HG02885 (cell line): ENCODE data around the gene LBR.

Experiments
- ATAC-seq: cut with Tn5 transposase; IDR thresholded peaks from one replicate; pipeline ENCODE4 v1.9.1; 2021; ENCODE audit warnings: mild to moderate bottlenecking; ENCODE audit not compliant: unreplicated experiment, poor library complexity

Gene LBR

DNA sequence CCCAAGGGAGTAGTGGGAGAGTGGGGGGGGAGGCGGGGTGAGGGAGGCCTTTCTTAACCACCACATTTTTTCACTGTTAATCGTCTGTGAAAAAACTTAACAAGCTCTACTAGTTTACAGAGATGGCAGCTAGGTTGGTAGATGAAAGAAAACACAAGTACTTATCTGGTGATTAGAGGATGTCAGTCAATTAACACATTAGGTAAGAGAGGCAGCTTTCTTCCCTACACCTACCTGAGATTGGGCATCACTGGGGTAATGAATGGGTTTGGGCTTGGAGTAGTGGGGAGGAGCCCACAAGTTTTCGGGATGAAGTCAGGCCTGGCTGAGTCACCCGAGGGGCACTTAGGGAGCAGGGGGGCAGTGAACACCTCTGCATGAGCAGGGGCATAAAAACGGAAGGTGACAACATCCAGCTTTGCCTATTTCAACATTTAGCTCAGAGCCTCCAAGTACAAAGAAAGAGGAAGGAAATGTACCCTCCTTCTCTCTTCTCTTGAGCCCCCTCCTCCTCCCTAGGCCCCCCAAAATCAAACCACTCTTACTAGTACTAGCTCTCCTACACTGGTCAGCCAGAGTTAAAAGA is 2.5 kb downstream of the LBR start:
- ATAC-seq, result no peak

- no peak for ATAC-seq
Observed at GRCh38 chr1:225424562-225425200, 3.2 kb downstream of the LBR start.

DNA sequence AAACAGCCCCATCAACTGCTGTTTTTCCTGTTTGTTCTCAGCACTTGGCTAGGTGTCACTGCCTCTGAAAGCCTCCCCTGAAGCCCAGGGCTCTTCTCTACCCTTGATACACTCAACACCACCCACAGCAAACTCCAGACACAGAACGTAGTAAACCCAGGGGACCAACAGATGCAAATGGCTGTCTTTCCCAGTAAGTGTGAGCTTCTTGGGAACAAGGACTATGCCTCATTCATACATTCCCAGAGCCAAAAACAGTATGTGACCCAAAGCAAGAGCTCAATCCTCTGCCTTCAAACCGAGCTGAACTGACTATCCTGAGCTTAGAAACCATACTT is 4.4 kb downstream of the LBR start:
- ATAC-seq, result no peak

DNA sequence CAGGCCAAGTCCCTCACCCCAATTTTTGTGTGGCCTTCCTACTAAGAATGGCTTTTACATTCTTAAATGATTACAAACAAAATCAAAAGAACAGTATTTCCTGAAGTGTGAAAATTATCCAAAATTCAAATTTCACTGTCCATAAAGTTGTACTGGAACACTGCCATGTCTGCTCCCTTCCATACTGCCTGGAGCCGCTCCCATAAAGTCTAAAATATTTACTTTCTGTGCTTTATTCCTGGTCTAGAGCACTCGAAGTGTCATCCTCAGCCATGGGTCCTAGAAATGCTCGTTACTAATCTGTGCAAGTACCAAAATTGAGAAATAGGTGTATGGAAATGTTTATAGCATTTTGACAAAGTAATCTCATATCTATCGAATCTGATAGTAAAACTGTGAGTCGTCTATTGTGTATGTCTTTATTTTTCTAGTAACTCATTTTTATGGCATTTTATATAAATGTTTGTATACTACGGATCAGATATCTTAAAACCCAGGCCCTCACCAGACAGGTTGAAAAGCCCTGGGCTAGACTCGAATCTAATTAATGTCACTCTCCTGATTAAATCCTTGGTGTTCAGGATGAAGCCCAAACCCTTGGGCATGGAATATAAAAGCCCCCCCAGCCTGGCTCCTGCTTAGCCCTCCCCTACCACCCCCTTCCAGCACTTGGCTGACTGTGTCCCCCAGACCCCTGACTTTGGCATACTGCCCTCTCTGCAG is 4.9 kb downstream of the LBR start:
- no peak for ATAC-seq

DNA sequence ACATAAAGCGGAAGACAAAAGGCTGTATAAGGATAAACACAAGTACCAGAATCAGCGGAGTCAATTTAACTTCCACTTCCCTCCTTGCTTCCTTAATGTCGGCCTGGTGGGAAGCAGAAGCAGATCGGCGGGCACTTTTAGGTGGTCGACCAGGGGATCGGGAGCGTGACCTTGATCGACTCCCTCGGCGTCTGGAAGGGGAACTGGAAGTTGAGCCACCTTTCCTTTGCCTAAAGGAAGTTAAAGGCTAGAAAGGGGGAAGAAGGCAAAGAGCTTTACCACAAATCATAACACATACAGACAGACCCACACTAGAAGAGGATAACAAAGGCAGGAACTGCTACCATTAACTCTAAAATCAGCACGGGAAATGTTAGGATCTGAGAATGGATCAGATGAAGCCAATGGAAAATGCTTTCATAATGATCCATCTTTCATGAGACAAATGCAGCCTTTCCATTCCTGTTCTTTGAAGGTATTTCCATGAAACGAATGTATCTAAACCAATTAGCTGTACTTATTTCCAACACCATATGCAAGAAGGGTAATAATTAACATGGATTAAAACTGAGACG is 5.7 kb downstream of the LBR start:
- ATAC-seq, result no peak

GRCh38 chr1:225418598-225418997 is 9.2 kb downstream of the LBR start:
- no peak for ATAC-seq

GRCh38 chr1:225418059-225418458 is 9.8 kb downstream of the LBR start:
- ATAC-seq, result no peak

DNA sequence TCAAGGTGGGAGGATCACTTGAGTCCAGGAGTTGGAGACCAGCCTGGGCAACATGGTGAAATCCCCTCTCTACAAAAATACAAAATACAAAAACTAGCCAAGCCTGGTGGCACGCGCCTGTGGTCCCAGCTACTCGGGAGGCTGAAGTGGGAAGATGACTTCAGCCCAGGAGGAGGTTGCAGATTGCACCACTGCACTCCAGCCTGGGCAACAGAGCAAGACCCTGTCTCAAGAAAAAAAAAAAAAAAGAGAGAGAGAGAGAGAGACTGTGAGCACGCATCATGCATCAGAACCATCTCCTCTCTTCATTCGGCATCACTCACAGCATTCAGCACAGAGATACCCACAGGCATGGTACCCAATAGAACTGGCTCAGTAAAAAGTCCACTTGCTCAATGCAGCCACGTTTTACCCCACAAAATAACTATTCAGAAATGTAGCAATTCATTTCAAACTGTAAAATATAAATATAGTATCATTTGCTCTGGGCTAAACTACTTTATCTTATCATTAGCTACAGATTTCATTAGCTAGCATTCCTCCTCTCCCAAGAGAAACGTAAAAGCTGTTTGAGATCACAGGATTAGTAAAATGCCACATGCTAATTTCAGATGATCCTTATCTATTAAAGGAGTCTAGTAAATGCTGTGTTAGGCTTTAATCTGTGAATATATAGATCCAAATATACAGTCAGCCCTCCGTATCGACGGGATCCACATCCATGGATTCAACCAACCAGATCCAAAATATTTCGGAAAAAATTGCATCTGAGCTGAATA is 11.7 kb downstream of the LBR start:
- no peak for ATAC-seq

- ATAC-seq, result no peak
Observed at GRCh38 chr1:225415307-225415706, 12.5 kb downstream of the LBR start.

- no peak for ATAC-seq
Observed at GRCh38 chr1:225413708-225414375, 14.0 kb downstream of the LBR start.

- no peak for ATAC-seq
Observed at GRCh38 chr1:225412803-225413351, 15.0 kb downstream of the LBR start.

GRCh38 chr1:225412321-225412720 is 15.5 kb downstream of the LBR start:
- no peak for ATAC-seq

GRCh38 chr1:225410036-225410435 is 17.8 kb downstream of the LBR start:
- no peak for ATAC-seq

DNA sequence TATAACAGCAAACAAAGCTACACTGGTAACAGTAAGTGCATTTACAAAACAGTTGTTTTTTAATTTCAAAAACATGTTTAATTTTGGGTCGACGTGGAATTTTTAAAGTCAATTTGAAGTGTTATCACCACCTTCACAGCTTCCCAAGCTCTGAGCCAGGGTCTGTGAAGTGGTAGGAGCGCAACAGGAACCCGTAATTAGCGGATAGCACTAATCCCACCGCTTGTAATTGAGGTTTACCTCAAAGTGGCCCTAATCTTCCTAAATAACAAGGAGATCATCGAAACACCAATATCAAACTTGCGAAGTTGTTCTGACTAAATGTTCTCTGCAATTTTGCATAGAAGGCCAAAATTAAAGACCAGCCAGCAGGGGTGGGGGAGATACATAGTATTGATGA is 18.8 kb downstream of the LBR start:
- ATAC-seq, result no peak

GRCh38 chr1:225408249-225408648 is 19.6 kb downstream of the LBR start:
- no peak for ATAC-seq

DNA sequence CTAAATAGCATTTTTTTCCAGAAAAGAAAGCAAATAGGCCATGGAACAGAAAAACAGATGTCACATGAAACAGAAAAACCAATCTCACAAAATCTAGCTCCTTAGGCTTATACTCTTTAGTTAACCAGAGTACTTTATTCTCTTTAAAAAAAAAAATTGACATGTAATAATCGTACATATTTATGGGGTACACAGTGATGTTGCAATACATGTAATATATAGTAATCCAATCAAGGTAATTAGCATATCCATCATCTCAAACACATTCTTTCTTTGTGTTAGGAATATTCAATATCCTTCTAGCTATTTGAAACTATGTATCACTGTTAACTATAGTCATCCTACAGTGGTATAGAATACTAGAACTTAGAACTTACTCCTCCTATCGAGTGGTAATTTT is 20.1 kb downstream of the LBR start:
- ATAC-seq, result no peak

- no peak for ATAC-seq
Observed at GRCh38 chr1:225406976-225407725, 20.7 kb downstream of the LBR start.

- no peak for ATAC-seq
Observed at GRCh38 chr1:225400968-225401367, 26.9 kb downstream of the LBR start.

DNA sequence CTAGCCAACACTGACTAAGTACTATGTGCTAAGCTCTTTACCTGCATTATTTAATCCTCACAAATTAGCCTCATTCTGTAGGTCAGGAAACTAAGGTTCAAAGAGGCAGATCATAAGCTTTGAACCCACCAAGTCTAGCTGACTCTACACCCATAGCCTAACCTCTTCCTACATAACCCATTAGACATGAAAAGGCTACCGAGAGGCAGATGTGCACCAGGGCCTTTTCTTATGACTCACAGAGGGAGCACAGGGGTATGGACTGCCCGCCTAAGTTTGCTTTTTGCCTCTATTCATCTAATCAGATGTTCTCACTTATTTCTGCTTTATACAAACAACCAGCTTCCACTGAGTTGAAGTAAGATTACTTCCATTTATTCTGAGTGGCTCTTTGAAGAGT is 31.5 kb downstream of the LBR start:
- ATAC-seq, result no peak
